T-helper 1 cell treated with Interleukin-12 subunit alpha and Interleukin-12 subunit beta and Interleukin-4 antibody, amounts not matched to agents 30 ng/mL and 1 ng/mL, for 36 hours (primary cell): ENCODE results near the gene DCDC2C. TPM values are rescaled to one million over a fixed set of nuclear protein-coding genes. Genes with fewer than 3 reads are reported as not detected.

Experiments used
- intact Hi-C: fragments of 100-400 bp; cut with micrococcal nuclease; formaldehyde crosslinking; loops from one replicate; pipeline ENCODE4 v1.15.1; 2024
- total RNA-seq: library from RNA; stranded (reverse); gene quantifications from 2 replicates; pipeline ENCODE4 v1.2.3, GENCODE V29; 2022

Gene DCDC2C
- total RNA-seq, 1 donor from 2014 or later, result not detected

DNA sequence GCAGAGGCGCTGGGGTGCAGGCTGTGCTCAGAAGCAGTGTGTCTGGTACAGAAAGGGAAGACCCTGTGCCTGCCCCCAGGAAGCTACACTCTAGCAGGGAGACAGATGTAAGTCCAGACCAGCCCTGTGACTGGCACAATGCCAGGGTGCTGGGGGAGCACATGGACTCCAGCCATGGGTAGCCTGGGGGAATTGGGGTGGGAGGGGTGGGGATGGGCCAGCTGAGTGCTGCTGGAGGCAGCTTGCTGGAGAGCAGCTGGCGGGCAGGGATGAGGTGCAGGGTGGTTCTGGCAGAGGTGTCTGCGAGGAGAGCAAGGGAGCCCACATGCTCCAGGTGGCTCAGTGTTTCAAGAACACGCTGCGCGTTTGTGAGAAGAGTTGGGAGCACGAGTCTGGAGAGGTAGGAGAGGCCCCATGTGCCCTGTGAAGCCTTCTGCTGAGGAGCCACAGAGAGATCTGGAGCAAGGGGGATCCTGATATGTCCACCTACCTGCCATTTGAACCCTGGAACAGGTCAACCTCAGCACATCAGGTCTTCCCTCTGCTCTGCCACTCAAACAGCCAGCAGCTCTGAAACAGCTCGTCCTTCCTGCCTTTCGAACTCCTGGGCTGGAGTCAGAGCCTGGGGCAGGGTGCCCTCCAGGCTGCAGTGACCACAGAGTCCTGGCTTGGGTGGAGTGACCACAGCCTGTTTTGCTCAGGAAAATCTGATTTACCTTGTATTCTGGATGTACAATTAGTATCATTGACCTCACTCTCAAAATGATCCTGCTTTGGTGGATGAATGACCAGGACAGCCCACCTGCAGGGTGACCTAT, 30.3 kb upstream of the DCDC2C start:
- intact Hi-C loops, result no loop called here

GRCh38 chr2:3674066-3674845, 29.1 kb upstream of the DCDC2C start:
- intact Hi-C loops, result no loop called here

GRCh38 chr2:3675687-3676086, 27.7 kb upstream of the DCDC2C start:
- intact Hi-C loops, result no loop called here

- intact Hi-C loops, result no loop called here
Observed at GRCh38 chr2:3677436-3677835, 25.9 kb upstream of the DCDC2C start.

GRCh38 chr2:3678212-3678611, 25.2 kb upstream of the DCDC2C start:
- intact Hi-C loops, result no loop called here

GRCh38 chr2:3679180-3679579, 24.2 kb upstream of the DCDC2C start:
- intact Hi-C loops, result no loop called here

- intact Hi-C loops, result no loop called here
Observed at GRCh38 chr2:3679616-3680393, 23.6 kb upstream of the DCDC2C start.

- intact Hi-C loops, result no loop called here
Observed at GRCh38 chr2:3680548-3681345, 22.6 kb upstream of the DCDC2C start.

GRCh38 chr2:3681625-3682024, 21.8 kb upstream of the DCDC2C start:
- intact Hi-C loops, result no loop called here

DNA sequence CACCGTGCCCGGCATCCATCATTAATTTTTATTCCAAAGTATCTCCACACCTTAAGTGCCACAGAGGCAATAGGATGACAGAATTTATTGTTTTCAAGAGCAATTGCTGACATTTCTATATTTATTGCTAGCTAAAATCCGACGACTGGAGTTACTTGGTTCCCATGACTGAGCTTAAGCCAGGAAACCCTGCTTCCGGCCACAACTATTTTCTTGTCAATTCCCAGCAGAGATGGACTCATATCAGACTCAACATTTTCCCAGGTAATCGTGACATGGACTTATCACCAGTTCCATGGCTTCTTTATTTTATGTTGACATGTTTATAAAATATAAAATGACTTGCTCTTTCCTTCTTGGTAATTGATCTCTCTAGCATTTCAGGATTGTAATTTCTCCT, 20.6 kb upstream of the DCDC2C start:
- intact Hi-C loops, result no loop called here

DNA sequence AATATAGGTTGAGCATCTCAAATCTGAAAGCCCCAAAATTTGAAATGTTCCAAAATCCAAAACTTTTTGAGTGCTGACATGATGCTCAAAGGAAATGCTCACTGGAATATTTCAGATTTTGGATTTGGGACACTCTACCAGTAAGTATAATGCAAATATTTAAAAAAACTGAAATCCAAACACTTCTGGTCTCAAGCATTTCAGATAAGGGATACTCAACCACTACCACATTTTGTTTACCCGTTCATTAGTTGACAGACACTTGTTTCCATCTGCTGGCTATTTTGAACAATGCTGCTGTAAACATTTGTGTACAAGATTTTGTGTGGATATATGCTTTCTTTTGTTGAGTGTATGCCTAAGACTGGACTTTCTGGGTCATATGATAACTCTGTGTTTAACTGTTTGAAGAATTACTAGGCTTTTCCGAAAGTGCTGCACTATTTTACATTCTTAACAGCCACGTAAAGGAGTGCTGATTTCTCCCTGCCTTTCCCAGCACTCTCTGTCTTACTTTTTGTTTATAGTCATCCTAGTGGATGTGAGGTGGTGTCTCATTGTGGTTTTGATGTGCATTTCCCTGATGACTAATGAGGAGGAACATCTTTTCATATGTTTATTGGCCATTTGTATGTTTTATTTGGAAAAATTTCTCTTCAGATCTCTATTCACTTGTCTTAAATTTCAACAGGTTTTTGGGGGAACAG, 19.5 kb upstream of the DCDC2C start:
- intact Hi-C loops, result no loop called here

DNA sequence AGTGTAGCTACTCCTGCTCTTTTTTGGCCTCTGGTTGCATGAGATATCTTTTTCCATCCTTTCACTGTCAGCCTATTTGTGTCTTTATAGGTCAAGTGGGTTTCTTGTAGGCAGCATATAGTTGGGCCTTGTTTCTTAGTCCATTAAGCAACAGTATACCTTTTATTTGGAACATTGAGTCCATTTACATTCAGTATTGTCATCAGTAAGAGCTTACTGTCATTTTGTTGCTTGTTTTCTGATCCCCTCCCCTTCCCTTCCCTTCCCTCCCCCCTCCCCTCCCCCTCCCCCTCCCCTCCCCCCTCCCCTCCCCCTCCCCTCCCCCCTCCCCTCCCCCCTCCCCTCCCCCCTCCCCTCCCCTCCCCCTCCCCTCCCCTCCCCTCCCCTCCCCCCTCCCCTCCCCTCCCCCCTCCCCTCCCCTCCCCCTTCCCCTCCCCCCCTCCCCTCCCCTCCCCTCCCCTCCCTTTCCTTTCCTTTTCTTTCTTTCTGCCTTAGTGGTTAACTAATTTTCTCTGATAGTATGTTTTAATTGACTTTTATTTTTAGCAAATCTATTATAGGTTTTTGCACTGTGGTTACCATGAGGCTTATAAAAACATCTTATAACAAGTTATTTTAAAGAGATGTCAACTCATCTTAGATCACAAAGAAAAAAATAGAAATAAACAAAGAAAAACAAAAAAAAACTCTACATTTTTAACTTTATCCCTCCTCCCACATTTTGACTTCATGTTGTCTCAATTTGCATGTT, 13.2 kb upstream of the DCDC2C start:
- intact Hi-C loops, result no loop called here

DNA sequence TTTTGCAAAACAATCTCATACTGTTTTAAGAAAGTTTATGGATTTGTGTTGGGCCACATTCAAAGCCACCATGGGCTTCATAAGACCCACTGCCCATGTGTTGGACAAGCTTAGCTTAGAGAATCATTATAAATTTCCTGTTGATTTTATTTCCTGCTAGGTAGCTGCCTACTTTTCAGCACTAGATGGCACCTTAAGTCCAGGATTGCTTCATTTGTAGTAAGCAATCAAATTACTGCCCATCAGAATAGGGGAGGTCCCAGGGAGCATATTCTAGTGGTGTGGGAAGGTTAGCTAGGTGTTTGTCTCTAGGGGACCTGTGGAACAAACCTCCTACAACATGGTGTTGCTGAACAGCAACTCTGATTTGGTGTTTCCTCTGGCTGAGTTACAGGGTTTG, 11.0 kb upstream of the DCDC2C start:
- intact Hi-C loops, result no loop called here

GRCh38 chr2:3696545-3696944, 6.8 kb upstream of the DCDC2C start:
- intact Hi-C loops, result no loop called here

DNA sequence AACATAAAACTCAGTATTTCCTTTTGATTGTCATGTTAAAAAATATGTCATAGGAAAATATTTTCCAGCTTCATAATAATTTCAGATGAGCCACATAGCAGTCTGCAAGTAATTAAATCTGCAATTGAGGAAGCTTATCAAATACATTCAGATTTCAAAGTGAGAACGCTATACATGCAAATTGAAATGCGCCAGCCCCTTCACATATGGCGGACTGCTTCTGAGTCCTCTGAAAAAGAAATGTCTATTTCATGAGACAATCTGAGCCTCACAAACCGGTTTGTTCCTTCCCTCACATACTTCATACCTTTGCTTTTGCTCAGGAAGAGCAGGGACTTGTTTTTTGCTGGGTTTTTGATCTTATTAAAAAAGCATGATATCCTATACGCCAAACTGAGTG, 2.3 kb upstream of the DCDC2C start:
- intact Hi-C loops, result no loop called here

DNA sequence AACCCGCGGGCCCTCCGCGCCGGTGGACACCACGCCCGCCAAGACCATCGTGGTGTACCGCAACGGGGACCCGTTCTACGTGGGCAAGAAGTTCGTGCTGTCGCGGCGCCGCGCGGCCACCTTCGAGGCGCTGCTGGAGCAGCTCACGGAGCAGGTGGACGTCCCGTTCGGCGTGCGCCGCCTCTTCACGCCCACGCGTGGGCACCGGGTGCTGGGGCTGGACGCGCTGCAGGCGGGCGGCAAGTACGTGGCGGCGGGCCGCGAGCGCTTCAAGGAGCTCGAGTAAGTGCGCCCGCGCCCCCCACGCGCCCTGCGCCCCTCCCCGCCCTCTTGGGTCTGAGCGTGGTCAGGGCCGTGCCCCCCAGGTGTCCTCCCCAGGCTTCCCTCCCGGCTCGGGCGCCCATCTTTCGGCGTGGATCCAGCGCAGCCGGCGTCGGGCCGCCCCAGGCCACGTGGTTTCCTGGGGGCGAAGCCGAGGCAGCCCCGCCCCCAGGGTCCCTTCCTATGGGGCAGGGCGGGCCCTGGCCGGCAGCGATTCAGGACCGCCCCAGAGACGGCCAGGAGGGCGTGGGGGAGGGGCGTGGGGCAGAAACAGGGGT, 481 bp downstream of the DCDC2C start:
- intact Hi-C loops, result no loop called here

GRCh38 chr2:3704692-3705091, 1.3 kb downstream of the DCDC2C start:
- intact Hi-C loops, result no loop called here

DNA sequence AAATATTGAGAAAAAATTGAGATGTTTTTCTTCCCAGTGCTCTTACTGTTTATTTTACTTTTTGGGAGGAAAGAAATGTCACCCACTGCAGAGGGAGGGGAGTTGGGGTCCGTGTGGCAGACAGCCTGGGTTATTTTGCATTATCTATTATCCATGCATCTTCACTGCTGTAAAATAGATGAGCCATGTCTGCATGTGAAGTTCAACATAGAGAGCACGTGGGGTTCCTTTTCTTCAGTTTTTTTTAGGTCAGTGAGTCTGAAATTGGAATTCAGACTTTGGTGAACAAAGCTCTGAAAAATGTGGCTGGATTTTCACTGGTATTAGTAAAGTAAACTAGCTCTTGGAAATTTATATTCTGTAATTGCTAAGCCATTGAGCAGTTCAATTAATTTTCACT, 2.4 kb downstream of the DCDC2C start:
- intact Hi-C loops, result no loop called here

DNA sequence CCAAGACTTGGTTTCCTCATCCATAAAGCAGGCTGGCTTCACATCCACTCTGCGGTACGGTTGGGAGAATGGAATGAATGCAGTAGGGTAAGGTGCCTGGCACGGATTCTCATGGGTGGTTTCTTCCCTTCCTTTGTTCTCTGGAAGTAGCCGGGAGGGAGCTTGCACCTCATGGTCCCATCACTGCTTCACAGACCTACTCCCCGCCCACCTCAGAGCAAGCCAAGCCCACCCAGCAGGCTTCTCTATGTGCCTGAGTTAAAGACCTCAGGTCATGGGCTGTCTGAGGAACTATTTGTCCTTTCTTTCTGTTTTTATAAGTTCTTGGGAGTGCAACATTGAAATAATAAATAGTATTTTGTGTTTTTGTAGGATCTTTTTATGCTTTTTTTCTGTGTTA, 3.5 kb downstream of the DCDC2C start:
- intact Hi-C loops, result no loop called here
